H1 (cell line): Measurements from ENCODE around the gene MBLAC1. TPM values are rescaled to one million over a fixed set of nuclear protein-coding genes. Genes with fewer than 3 reads are reported as not detected.

Experiments
- CTCF ChIA-PET: fragments of 300-600 bp; sonication (Branson Sonifier 250); formaldehyde crosslinking; loops from one replicate; lab custom pipeline; 2021; ENCODE audit not compliant: partially characterized antibody; lab: Charles Lee
- POLR2A ChIA-PET: fragments of 300-600 bp; sonication (Branson Sonifier 250); formaldehyde crosslinking; loops from one replicate; lab custom pipeline; 2021; ENCODE audit warnings: inconsistent platforms; ENCODE audit not compliant: partially characterized antibody; lab: Charles Lee
- DNase-seq, 2 experiments: peaks; one replicate each; pipeline versions ENCODE4 v3.0.0 to v3.0.0-alpha.2; 2010 to 2022; ENCODE audit warnings: low spot score in 2 of 2, low read depth in 1 of 2, mixed read lengths in 1 of 2
- FAIRE-seq: peaks from 2 replicates; lab custom pipeline; 2011; peaks lifted over from hg19 to GRCh38; lab: Jason Lieb, UNC
- H2AFZ ChIP-seq: 2 replicates; pipeline ENCODE4 v1.8.1; 2012; ENCODE audit warnings: low read length, inconsistent platforms
- H2AK5ac ChIP-seq: 2 replicates; pipeline ENCODE4 v1.6.1; 2013; ENCODE audit warnings: low read depth, low read length
- H2BK120ac ChIP-seq: replicated peaks from 2 replicates; pipeline ENCODE3; 2013; ENCODE audit warnings: low read depth, low read length, inconsistent platforms
- H2BK12ac ChIP-seq: 2 replicates; pipeline ENCODE4 v1.6.1; 2013; ENCODE audit warnings: low read depth, low read length
- H2BK15ac ChIP-seq: 2 replicates; pipeline ENCODE4 v1.6.1; 2013; ENCODE audit warnings: low read length
- H2BK20ac ChIP-seq: 2 replicates; pipeline ENCODE4 v1.6.1; 2013; ENCODE audit warnings: low read length
- H2BK5ac ChIP-seq: 2 replicates; pipeline ENCODE4 v1.6.1; 2013; ENCODE audit warnings: low read depth, low read length
- H3K14ac ChIP-seq: 2 replicates; pipeline ENCODE4 v1.6.1; 2013; ENCODE audit warnings: inconsistent platforms; ENCODE audit not compliant: insufficient read length
- H3K18ac ChIP-seq: 2 replicates; pipeline ENCODE4 v1.6.1; 2013; ENCODE audit warnings: low read length; ENCODE audit errors: extremely low read depth
- H3K23ac ChIP-seq: 2 replicates; pipeline ENCODE4 v1.6.1; 2013; ENCODE audit warnings: inconsistent platforms; ENCODE audit not compliant: insufficient read length
- H3K23me2 ChIP-seq: 2 replicates; pipeline ENCODE4 v1.6.1; 2013; ENCODE audit warnings: low read depth, low read length
- H3K27ac ChIP-seq: 2 replicates; pipeline ENCODE4 v1.6.1; 2011; ENCODE audit warnings: low read depth, low read length, inconsistent platforms
- H3K27me3 ChIP-seq, 4 experiments: replicated peaks in 1 of 4; 1 replicate in 1 of 4; 2 replicates in 3 of 4; pipeline versions ENCODE4 v1.6.1 to v1.8.1; 2011 to 2013; ENCODE audit warnings: low read length in 3 of 4, mild to moderate bottlenecking in 3 of 4, inconsistent platforms in 2 of 4, mixed read lengths in 2 of 4, moderate library complexity in 1 of 4; ENCODE audit not compliant: control insufficient read depth in 3 of 4, insufficient read depth in 3 of 4; ENCODE audit errors: extremely low read depth in 1 of 4
- H3K36me3 ChIP-seq, 4 experiments: 2 replicates each; pipeline versions ENCODE4 v1.6.1 to v1.8.1; 2011 to 2013; ENCODE audit warnings: mild to moderate bottlenecking in 4 of 4, low read length in 3 of 4, moderate library complexity in 2 of 4, control low read depth in 1 of 4, inconsistent platforms in 1 of 4; ENCODE audit not compliant: insufficient read depth in 4 of 4, control insufficient read depth in 2 of 4
- H3K4ac ChIP-seq: replicated peaks from 2 replicates; pipeline ENCODE3; 2013; ENCODE audit warnings: low read length, low read depth, mixed read lengths, inconsistent platforms; ENCODE audit not compliant: insufficient read length
- H3K4me1 ChIP-seq, 4 experiments: replicated peaks in 1 of 4; 1 replicate in 1 of 4; 2 replicates in 3 of 4; pipeline versions ENCODE4 v1.6.1 to v1.8.1; 2011 to 2013; ENCODE audit warnings: low read length in 3 of 4, inconsistent platforms in 2 of 4, mixed read lengths in 1 of 4; ENCODE audit not compliant: insufficient read depth in 4 of 4, control insufficient read depth in 3 of 4
- H3K4me2 ChIP-seq, 2 experiments: 2 replicates each; pipeline versions ENCODE4 v1.6.1 to v1.8.1; 2011 to 2013; ENCODE audit warnings: low read depth in 2 of 2, low read length in 2 of 2, control low read depth in 1 of 2, inconsistent platforms in 1 of 2, mild to moderate bottlenecking in 1 of 2; ENCODE audit not compliant: insufficient read depth in 1 of 2
- H3K4me3 ChIP-seq, 4 experiments: fragments of 200-600, 300-600 bp in 1 of 4; sonication (generic), shearing (Covaris generic), sonication (Bioruptor Twin) in 1 of 4; 2 replicates each; pipeline versions ENCODE4 v1.5.1 to v1.8.1; 2011 to 2016; ENCODE audit warnings: low read length in 4 of 4, low read depth in 3 of 4, control low read depth in 2 of 4, inconsistent platforms in 2 of 4, mild to moderate bottlenecking in 2 of 4, mixed read lengths in 1 of 4, moderate library complexity in 1 of 4; ENCODE audit not compliant: insufficient read depth in 2 of 4; ENCODE audit errors: extremely low read depth in 1 of 4
- H3K56ac ChIP-seq: replicated peaks from 2 replicates; pipeline ENCODE3; 2013; ENCODE audit warnings: low read depth, mild to moderate bottlenecking, mixed read lengths, low read length, inconsistent platforms; ENCODE audit not compliant: insufficient read length
- H3K79me1 ChIP-seq: 2 replicates; pipeline ENCODE4 v1.6.1; 2013; ENCODE audit warnings: low read depth, low read length, control low read depth
- H3K79me2 ChIP-seq, 2 experiments: 2 replicates each; pipeline versions ENCODE4 v1.6.1 to v1.8.1; 2012 to 2013; ENCODE audit warnings: low read length in 2 of 2, mild to moderate bottlenecking in 2 of 2, inconsistent platforms in 1 of 2; ENCODE audit not compliant: insufficient read depth in 2 of 2, control insufficient read depth in 1 of 2
- H3K9ac ChIP-seq, 4 experiments: replicated peaks in 1 of 4; 1 replicate in 1 of 4; 2 replicates in 3 of 4; pipeline versions ENCODE4 v1.6.1 to v1.8.1; 2011 to 2013; ENCODE audit warnings: low read depth in 3 of 4, low read length in 3 of 4, control low read depth in 2 of 4, mild to moderate bottlenecking in 2 of 4, moderate library complexity in 2 of 4, inconsistent platforms in 1 of 4; ENCODE audit errors: extremely low read depth in 1 of 4
- H3K9me3 ChIP-seq, 2 experiments: 2 replicates each; pipeline versions ENCODE4 v1.6.1 to v1.8.1; 2012 to 2013; ENCODE audit warnings: mild to moderate bottlenecking in 2 of 2, moderate library complexity in 2 of 2, control low read depth in 1 of 2, inconsistent platforms in 1 of 2, low read depth in 1 of 2, low read length in 1 of 2, mixed read lengths in 1 of 2; ENCODE audit not compliant: insufficient read depth in 2 of 2
- H4K20me1 ChIP-seq, 2 experiments: replicated peaks in 1 of 2; 2 replicates each; pipeline versions ENCODE3 to v1.8.1; 2011 to 2013; ENCODE audit warnings: inconsistent platforms in 2 of 2, low read length in 2 of 2, mild to moderate bottlenecking in 1 of 2; ENCODE audit not compliant: insufficient read depth in 2 of 2, control insufficient read depth in 1 of 2
- H4K5ac ChIP-seq: 2 replicates; pipeline ENCODE4 v1.6.1; 2013; ENCODE audit warnings: low read length, low read depth, mixed read lengths, inconsistent platforms; ENCODE audit not compliant: insufficient read length
- H4K8ac ChIP-seq: 2 replicates; pipeline ENCODE4 v1.8.0; 2013; ENCODE audit warnings: mild to moderate bottlenecking, moderate library complexity, low read length, inconsistent platforms; ENCODE audit not compliant: insufficient read depth; ENCODE audit errors: extremely low read depth
- H4K91ac ChIP-seq: replicated peaks from 2 replicates; pipeline ENCODE3; 2013; ENCODE audit warnings: low read length, mixed read lengths, inconsistent platforms; ENCODE audit not compliant: insufficient read length
- BACH1 ChIP-seq: IDR thresholded peaks from 2 replicates; pipeline ENCODE4 v1.6.1; 2012; ENCODE audit warnings: low read length, improper control_type of control experiment
- CBX5 ChIP-seq: fragments of 300-800, 300-1000 bp; sonication (generic); IDR thresholded peaks from 2 replicates; pipeline ENCODE4 v1.7.1; 2016; ENCODE audit warnings: antibody characterized with exemption, low read length, low read depth
- CHD2 ChIP-seq: IDR thresholded peaks from 2 replicates; pipeline ENCODE4 v1.6.1; 2012; ENCODE audit warnings: low read length, improper control_type of control experiment
- POLR2A ChIP-seq, 2 experiments: IDR thresholded peaks; 1 replicate in 1 of 2; 2 replicates in 1 of 2; pipeline ENCODE4 v1.6.1; 2011; ENCODE audit warnings: low read depth in 2 of 2, low read length in 2 of 2, mild to moderate bottlenecking in 2 of 2; ENCODE audit errors: control extremely low read depth in 1 of 2
- POLR2AphosphoS5 ChIP-seq: IDR thresholded peaks from 2 replicates; pipeline ENCODE4 v1.6.1; 2011; ENCODE audit warnings: low read depth, low read length
- SIRT6 ChIP-seq: IDR thresholded peaks from one replicate; pipeline ENCODE4 v1.7.1; 2012; ENCODE audit warnings: low read length, inconsistent platforms
- TAF1 ChIP-seq: IDR thresholded peaks from 2 replicates; pipeline ENCODE4 v1.6.1; 2011; ENCODE audit warnings: mild to moderate bottlenecking, low read depth, low read length
- TAF7 ChIP-seq: optimal IDR thresholded peaks from 2 replicates; pipeline ENCODE3; 2011; ENCODE audit warnings: low read depth, mild to moderate bottlenecking, inconsistent platforms, low read length, moderate library complexity, borderline replicate concordance
- TEAD4 ChIP-seq: IDR thresholded peaks from 2 replicates; pipeline ENCODE4 v1.6.1; 2012; ENCODE audit warnings: low read depth, low read length, inconsistent platforms, mixed read lengths
- WGBS, 2 experiments: shearing (Covaris generic) in 1 of 2; methylation state at CpG; one replicate each; pipeline versions ENCODE4 v1.1.6 to v1.1.7; 2013 to 2015; ENCODE audit warnings: low lambda C conversion rate in 2 of 2, mixed read lengths in 2 of 2, inconsistent platforms in 1 of 2, low coverage in 1 of 2, missing lambda C conversion rate in 1 of 2; ENCODE audit not compliant: insufficient replicate concordance in 2 of 2, insufficient coverage in 1 of 2, insufficient read length in 1 of 2; ENCODE audit errors: extremely low coverage in 1 of 2, missing lambda C conversion rate in 1 of 2; 5-methylcytosine and 5-hydroxymethylcytosine counted together
- polyA plus RNA-seq, 7 experiments: library from polyadenylated mRNA; depleted of rRNA in 3 of 7; stranded (reverse) in 5 of 7; unstranded in 2 of 7; fragments of >200 nt in 5 of 7; fragments of 200-250 nt in 2 of 7; gene quantifications; 1 replicate in 5 of 7; 2 replicates in 1 of 7; 4 replicates in 1 of 7; pipeline versions ENCODE4 v1.2.1 to v1.2.3, GENCODE V29; 2011 to 2013; ENCODE audit warnings: missing spikeins in 2 of 7, mixed read lengths in 2 of 7
- total RNA-seq: library from RNA; stranded (reverse); fragmentation: NEBNext Ultra II Directional; extraction: Animal tissue kit (Norgen Biotek cat#: 25700); gene quantifications from 2 replicates; pipeline ENCODE4 v1.2.1, GENCODE V29; 2021
- TF ChIP-seq, protein P1 (sequence below): IDR thresholded peaks from 2 replicates; pipeline ENCODE4 v1.6.1; 2012; ENCODE audit warnings: low read length, inconsistent platforms

MBLAC1 gene
- total and polyA plus RNA-seq, 2 of the 8 experiments (the other 6 are each of a cell fraction or from before 2014, with no cell fraction given), result 1.00 to 1.7 TPM

DNA sequence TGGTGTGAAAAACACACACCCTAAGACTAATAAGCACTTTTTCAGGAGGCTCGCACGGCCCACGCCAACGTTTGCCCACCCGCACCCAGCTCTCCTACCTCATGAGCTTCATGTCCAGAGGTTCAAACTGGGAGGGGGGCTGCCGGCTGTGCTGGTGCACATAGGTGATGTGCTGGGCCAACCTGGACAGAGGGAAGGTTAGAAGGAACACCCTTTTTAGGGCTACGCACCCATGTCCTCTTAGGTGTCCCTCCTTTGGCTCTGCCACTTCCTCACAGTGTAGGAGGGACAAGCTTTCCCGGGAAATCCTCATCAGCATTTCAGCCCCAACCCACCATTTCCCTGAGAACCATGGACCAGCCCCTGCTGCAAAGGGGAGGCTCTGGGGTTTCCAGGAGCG lies 31.5 kb upstream of the MBLAC1 start:
- peaks cover 84 to 95% (median 88%) of the 10 kb centered on the region in 4 experiments for H3K36me3 ChIP-seq

More for the DNA sequence above, 31.5 kb upstream of the MBLAC1 start:
- H2BK20ac ChIP-seq, result no peak overlapping the region
- no peak overlapping the region; a peak in 1 of 7 replicates for H3K9ac ChIP-seq
- no peak overlapping the region for H3K14ac ChIP-seq
- H2BK15ac ChIP-seq, result no peak overlapping the region
- H3K27ac ChIP-seq, result no peak overlapping the region
- no peak overlapping the region for H3K4me3 ChIP-seq
- no peak overlapping the region for H4K91ac ChIP-seq
- TF ChIP-seq CBX5 (no peak), TAF1 (no peak), TEAD4 (no peak), SIRT6 (no peak), CHD2 (0 out of 2 replicates have a peak, but pooled peaks have one; percentile 19), TAF7 (peak; percentile 24), POLR2A (IDR thresholded peaks at IDR 0.05; ENCODE audit: control extremely low read depth in 1 of 2, low read depth in 2 of 2, low read length in 2 of 2) (peak; percentile 76 to 85), BACH1 (no peak), POLR2AphosphoS5 (peak; percentile 86)
- TF ChIP-seq, protein P1, sequence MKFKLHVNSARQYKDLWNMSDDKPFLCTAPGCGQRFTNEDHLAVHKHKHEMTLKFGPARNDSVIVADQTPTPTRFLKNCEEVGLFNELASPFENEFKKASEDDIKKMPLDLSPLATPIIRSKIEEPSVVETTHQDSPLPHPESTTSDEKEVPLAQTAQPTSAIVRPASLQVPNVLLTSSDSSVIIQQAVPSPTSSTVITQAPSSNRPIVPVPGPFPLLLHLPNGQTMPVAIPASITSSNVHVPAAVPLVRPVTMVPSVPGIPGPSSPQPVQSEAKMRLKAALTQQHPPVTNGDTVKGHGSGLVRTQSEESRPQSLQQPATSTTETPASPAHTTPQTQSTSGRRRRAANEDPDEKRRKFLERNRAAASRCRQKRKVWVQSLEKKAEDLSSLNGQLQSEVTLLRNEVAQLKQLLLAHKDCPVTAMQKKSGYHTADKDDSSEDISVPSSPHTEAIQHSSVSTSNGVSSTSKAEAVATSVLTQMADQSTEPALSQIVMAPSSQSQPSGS, result no peak
- peaks cover 17% of the 10 kb centered on the region for H3K79me1 ChIP-seq
- H2BK12ac ChIP-seq, result no peak overlapping the region
- ChIA-PET POLR2A (interaction anchor here (0.6 to 19.5 kb wide), 24 partner anchors 11 to 674 kb away, joined by 3 to 722 read pairs (median 4); partner anchors contain the start of genes AP4M1, CNPY4, COPS6 and LAMTOR4), CTCF (interaction anchor here (1.5 kb wide), 2 partner anchors 8 to 38 kb away, joined by 3 to 6 read pairs; no protein-coding TSS in a partner anchor)
- H4K5ac ChIP-seq, result no peak overlapping the region
- H3K23me2 ChIP-seq, result no peaks in the 10 kb centered on the region; the same call in 1 of the 2 replicates
- WGBS, 2 experiments, result 86% methylated on average over 9 of the region's 9 CpGs; no CpG with 5 or more reads in 1 of the 2 experiments
- no peak overlapping the region for H3K4me2 ChIP-seq
- peaks cover 0 to 8% (median 3%) of the 10 kb centered on the region in 4 experiments; a peak in 3 of 7 replicates for H3K4me1 ChIP-seq
- no peak overlapping the region for H2BK5ac ChIP-seq
- no peak overlapping the region for H3K18ac ChIP-seq
- H3K56ac ChIP-seq, result no peak overlapping the region
- no peaks in the 10 kb centered on the region for H3K27me3 ChIP-seq
- H4K20me1 ChIP-seq, result peaks cover 26 to 41% of the 10 kb centered on the region in 2 experiments
- no peak overlapping the region for H2BK120ac ChIP-seq
- FAIRE-seq (no peak), DNase-seq (no peak)
- H4K8ac ChIP-seq, result no peak overlapping the region
- H3K4ac ChIP-seq, result no peak overlapping the region
- peaks cover 9 to 41% of the 10 kb centered on the region in 2 experiments for H3K79me2 ChIP-seq
- H3K23ac ChIP-seq, result no peak overlapping the region
- no peak overlapping the region for H2AK5ac ChIP-seq
- H3K9me3 ChIP-seq, result no peaks in the 10 kb centered on the region
- H2AFZ ChIP-seq, result no peak overlapping the region
